IMR-90 (cell line): Measurements from ENCODE around the gene PITPNC1.

ENCODE experiments used
- CEBPB ChIP-seq: IDR thresholded peaks from 2 replicates; pipeline ENCODE4 v1.6.1; 2012; ENCODE audit warnings: low read depth, low read length, improper control_type of control experiment
- CHD1 ChIP-seq: IDR thresholded peaks from 2 replicates; pipeline ENCODE4 v1.6.1; 2012; ENCODE audit warnings: low read depth, low read length, improper control_type of control experiment
- CTCF ChIP-seq: conservative IDR thresholded peaks from 2 replicates; pipeline ENCODE4 v1.5.1; 2012; ENCODE audit warnings: mild to moderate bottlenecking, low read depth, low read length, improper control_type of control experiment
- FOS ChIP-seq: fragments of 150-350 bp; IDR thresholded peaks from 2 replicates; pipeline ENCODE4 v1.6.1; 2016; ENCODE audit warnings: low read depth, low read length
- MAZ ChIP-seq: IDR thresholded peaks from 2 replicates; pipeline ENCODE4 v1.6.1; 2012; ENCODE audit warnings: low read depth, mild to moderate bottlenecking, low read length, improper control_type of control experiment, moderate library complexity, borderline replicate concordance
- MXI1 ChIP-seq: IDR thresholded peaks from 2 replicates; pipeline ENCODE4 v1.6.1; 2012; ENCODE audit warnings: low read depth, mild to moderate bottlenecking, low read length, moderate library complexity, borderline replicate concordance
- NFE2L2 ChIP-seq: fragments of 150-350 bp; IDR thresholded peaks from 2 replicates; pipeline ENCODE4 v1.6.1; 2016; ENCODE audit warnings: low read depth, mild to moderate bottlenecking, low read length
- POLR2A ChIP-seq: IDR thresholded peaks from 2 replicates; pipeline ENCODE4 v1.6.1; 2012; ENCODE audit warnings: mild to moderate bottlenecking, low read depth, low read length
- RAD21 ChIP-seq: IDR thresholded peaks from 2 replicates; pipeline ENCODE4 v1.6.1; 2012; ENCODE audit warnings: low read length, improper control_type of control experiment
- RCOR1 ChIP-seq: IDR thresholded peaks from 2 replicates; pipeline ENCODE4 v1.6.1; 2012; ENCODE audit warnings: mild to moderate bottlenecking, low read length, improper control_type of control experiment; ENCODE audit not compliant: insufficient replicate concordance
- RFX5 ChIP-seq: IDR thresholded peaks from 2 replicates; pipeline ENCODE4 v1.8.0; 2012; ENCODE audit warnings: low read depth, mild to moderate bottlenecking, low read length, moderate library complexity
- SMC3 ChIP-seq: fragments of 150-350 bp; IDR thresholded peaks from 2 replicates; pipeline ENCODE4 v1.6.1; 2016; ENCODE audit warnings: low read depth, mild to moderate bottlenecking, antibody characterized with exemption, low read length, moderate library complexity
- USF2 ChIP-seq: fragments of 150-350 bp; IDR thresholded peaks from 2 replicates; pipeline ENCODE4 v1.6.1; 2017; ENCODE audit warnings: mild to moderate bottlenecking, antibody characterized with exemption, low read length, low read depth

GRCh38 chr17:67488768-67489167 lies 111.7 kb downstream of the PITPNC1 start:
- TF ChIP-seq POLR2A (no peak), CTCF (no peak), USF2 (no peak), SMC3 (no peak), RFX5 (no peak), RAD21 (no peak), RCOR1 (no peak), FOS (no peak), MXI1 (no peak), CHD1 (no peak), NFE2L2 (no peak), CEBPB (no peak), MAZ (no peak)
